Stimulated activated CD8-positive, alpha-beta memory T cell treated with anti-CD3 and anti-CD28 coated beads, Interleukin-2, amount 100 ng/mL, for 48 hours (primary cell): Measurements from ENCODE around the gene TOR3A.
"Not testable (repeated sequence)": the region's sequence is repeated elsewhere in the genome, so short reads cannot be mapped to it uniquely, and the experiment has no call there.

Source experiments
- DNase-seq, 2 donors: peaks; one replicate each; pipeline ENCODE4 v3.0.0-alpha.2; 2020; ENCODE audit warnings: low read depth in 2 of 2

TOR3A gene

GRCh38 chr1:179081687-179082332, at the start of gene TOR3A:
TOR3A (plus strand) TSS chr1:179082070; CDS start chr1:179082129, 59 bp downstream.
- DNase-seq, result peak; percentile 79 to 83

- DNase-seq, result no peak
Observed at GRCh38 chr1:179034720-179035119, 47.1 kb upstream of the TOR3A start.

GRCh38 chr1:179036844-179037465, 44.9 kb upstream of the TOR3A start:
- DNase-seq, result no peak

- DNase-seq, result no peak
Observed at GRCh38 chr1:179038528-179039281, 43.2 kb upstream of the TOR3A start.

- DNase-seq, result not testable (repeated sequence)
Observed at GRCh38 chr1:179039502-179040174, 42.2 kb upstream of the TOR3A start.

GRCh38 chr1:179040175-179040551, 41.7 kb upstream of the TOR3A start:
- DNase-seq, result not testable (repeated sequence)

GRCh38 chr1:179042087-179042486, 39.8 kb upstream of the TOR3A start:
- no peak for DNase-seq

- DNase-seq, result no peak
Observed at GRCh38 chr1:179042700-179043099, 39.2 kb upstream of the TOR3A start.

- no peak for DNase-seq
Observed at GRCh38 chr1:179043266-179043665, 38.6 kb upstream of the TOR3A start.

GRCh38 chr1:179043907-179044306, 38.0 kb upstream of the TOR3A start:
- no peak for DNase-seq

- DNase-seq, result no peak
Observed at GRCh38 chr1:179046808-179047635, 34.8 kb upstream of the TOR3A start.

GRCh38 chr1:179047636-179047997, 34.3 kb upstream of the TOR3A start:
- no peak for DNase-seq

- no peak for DNase-seq
Observed at GRCh38 chr1:179048339-179049124, 33.3 kb upstream of the TOR3A start.

GRCh38 chr1:179052776-179053175, 29.1 kb upstream of the TOR3A start:
- DNase-seq, result no peak

- no peak for DNase-seq
Observed at GRCh38 chr1:179053486-179053885, 28.4 kb upstream of the TOR3A start.

GRCh38 chr1:179055937-179056336, 25.9 kb upstream of the TOR3A start:
- DNase-seq, result no peak

- DNase-seq, result no peak
Observed at GRCh38 chr1:179058487-179059483, 23.1 kb upstream of the TOR3A start.

- no peak for DNase-seq
Observed at GRCh38 chr1:179061360-179062282, 20.2 kb upstream of the TOR3A start.
